ENCODE measurements around the gene UBE2A.

The UBE2A gene

DNA sequence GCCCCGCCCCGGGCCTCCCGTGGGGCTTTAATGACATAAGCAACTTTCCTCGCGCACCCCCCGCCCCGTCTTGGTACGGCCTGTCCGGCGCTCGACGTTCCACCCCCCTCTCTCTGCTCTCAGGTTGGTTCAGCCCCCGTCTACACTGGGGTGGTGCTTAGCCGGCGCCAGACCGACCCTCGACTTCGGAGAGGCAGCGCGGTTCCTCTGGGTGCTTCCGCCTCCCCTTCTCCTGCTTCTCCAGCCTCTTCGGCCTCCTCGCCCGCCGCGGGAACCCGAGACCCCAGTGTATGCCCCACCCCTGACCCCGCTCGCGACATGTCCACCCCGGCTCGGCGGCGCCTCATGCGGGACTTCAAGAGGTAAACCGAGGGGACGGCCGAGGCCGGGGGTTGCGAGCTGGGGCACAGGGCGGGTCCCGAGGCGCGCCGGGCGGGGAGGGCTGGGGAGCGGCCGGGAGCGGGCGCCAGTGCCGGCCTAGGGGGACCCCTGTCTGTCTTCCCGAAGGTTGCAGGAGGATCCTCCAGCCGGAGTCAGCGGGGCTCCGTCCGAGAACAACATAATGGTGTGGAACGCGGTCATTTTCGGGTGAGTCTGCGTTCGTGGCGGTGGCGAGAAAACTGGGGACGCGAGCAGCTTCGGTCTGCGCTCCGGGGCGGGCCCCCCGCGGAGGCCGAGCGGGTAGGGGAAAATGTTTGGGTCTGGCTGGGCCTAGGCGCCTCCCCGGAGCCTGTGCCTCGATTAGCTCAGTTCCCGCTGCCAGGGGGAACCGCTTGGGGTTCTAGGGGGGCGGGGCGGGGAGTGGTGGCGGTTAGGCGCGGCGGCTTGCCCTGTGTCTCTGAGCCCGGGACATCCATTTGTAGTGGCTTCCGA, at the start of gene UBE2A:
TSS of gene UBE2A (plus strand) at position 170 of the 873 bp plus-strand sequence. CDS start at position 319, 149 bp downstream.
- DNase-seq (ENCODE audit: low read depth) = peak; percentile 70

DNA sequence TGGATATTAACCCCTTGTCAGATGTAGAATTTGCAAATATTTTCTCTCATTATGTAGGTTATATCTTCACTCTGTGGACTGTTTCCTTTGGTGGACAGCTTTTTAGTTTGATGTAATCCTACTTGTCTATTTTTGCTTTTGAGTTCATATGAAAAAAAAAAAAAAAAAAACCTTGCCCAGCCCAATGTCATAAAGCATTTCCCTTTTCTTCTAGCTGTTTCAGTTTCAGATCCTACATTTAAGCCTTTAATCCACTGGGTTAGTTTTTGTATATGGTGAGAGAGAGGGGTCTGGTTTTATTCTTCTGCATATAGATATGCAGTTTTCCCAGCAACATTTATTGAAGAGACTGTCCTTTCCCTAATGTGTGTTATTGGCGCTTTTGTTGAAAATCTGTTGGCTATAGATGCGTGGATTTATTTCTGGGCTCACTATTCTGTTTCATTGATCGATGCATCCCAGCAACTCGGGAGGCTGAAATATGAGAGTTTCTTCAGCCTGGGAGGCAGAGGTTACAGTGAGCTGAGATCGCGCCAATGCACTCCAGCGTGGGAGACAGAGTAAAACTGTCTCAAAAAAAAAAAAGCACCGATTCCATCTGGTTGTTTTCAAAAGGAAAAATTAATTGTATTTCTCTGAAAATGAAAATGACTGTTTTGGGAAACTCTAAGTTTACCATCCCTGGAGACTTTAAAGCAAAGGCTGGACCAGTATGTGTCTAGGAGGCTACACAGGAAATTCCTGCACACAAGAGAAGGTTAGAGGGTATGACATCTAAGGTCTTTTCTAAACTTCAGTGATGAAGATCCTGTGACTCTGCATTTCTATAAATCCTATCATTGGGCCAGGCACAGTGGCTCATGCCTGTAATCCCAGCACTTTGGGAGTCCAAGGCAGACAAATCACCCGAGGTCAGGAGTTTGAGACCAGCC, 44.8 kb upstream of the UBE2A start:
- no peak for DNase-seq (ENCODE audit: low read depth)

DNA sequence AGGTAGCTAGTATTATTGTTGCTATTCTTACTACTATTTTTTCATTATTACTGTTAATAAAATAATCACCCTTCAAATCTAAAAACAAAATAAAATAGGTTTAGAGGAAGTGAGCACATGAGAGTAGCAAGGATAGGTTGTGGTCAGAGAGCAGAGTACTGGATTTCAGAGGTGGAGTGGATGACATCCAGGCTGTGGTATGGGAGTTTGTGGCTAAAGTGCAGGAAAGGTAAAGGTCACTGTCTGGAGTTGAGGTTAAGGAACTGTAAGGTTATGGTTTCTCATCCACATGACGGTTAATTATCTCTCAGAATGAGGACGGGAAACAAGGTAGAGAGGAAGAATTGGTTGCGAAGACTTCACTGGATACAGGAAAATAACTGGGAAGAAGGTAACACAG, 36.9 kb upstream of the UBE2A start:
- DNase-seq (ENCODE audit: low read depth) = no peak

- no peak for DNase-seq (ENCODE audit: low read depth)
Observed at GRCh38 chrX:119539872-119540271, 34.5 kb upstream of the UBE2A start.

GRCh38 chrX:119541188-119541587, 33.2 kb upstream of the UBE2A start:
- no peak for DNase-seq (ENCODE audit: low read depth)

DNA sequence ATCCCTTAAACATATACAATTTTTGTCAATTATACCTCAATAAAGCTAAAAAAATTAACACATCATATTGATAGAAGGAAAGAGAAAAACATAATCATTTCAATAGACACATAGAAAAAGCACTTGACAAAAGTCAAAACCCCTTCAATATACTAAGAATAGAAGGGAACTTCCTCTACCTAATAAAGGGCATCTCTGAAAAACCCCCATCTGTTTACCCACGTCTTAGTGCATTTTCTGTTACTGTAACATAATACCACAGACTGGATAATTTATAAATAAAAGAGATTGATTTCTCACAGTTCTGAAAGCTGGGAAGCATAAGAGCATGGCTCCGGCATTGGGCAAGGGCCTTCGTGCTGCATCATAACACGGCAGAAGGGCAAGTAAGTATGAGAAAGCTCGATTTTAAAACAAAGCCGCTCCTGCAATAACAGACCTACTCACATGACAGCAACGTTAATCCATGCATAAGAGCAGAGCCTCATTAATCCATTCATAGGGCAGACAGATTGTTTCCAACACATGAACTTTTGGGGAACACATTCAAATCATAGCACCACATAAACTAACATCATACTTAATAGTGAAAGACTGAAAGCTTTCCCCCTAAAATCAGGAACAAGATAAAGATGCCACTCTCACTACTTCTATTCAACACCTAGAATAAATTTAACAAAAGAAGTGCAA, 24.9 kb upstream of the UBE2A start:
- DNase-seq (ENCODE audit: low read depth) = no peak

DNA sequence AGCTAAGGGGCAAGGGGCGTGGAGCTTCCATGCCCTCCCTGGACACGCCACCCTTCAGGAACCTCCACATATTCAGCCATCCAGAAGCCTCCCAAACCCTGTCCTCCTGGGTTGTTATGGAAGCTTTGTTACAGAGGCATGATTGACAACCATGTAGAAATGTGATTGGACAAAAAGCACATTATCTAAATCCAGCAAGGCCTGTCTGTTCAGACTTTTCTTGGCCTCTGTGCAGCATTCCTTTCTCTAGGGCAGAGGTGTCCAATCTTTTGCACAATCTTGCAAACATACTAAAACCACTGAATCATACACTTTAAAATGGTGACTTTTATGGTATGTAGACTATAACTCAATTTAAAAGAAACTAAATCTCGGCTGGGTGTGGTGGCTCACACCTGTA, 21.9 kb upstream of the UBE2A start:
- no peak for DNase-seq (ENCODE audit: low read depth)

DNA sequence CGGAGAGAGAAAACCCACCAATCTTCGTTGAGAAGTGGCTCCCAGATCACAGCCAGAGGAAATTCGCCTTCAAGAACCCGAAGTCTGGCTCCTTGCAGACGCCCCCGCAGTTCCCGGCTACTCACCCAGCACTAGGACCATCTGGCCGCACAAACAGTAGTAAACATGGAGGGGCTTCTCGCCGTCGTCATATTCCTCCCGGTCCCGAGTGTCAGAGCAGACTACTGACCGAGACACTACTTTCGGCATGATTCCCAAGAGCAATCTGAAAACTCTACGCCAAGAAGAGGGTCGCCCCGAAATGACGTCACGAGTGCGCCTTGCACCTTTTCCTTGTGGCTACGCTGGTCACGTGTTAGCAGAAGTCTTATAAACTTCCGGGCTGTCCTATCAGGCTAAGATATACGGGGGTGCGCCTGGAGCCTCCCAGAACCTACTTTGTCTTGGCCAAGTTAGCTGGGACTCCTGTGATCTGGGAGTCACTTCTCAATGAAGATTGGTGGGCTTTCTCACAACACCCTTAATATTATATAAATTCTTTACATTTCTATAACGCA, 9.2 kb upstream of the UBE2A start, which contains the start of gene STEEP1:
TSS of gene STEEP1 (minus strand) at position 303 of the 557 bp plus-strand sequence. CDS start at position 249, 54 bp downstream.
- peak; percentile 76 for DNase-seq (ENCODE audit: low read depth)

DNA sequence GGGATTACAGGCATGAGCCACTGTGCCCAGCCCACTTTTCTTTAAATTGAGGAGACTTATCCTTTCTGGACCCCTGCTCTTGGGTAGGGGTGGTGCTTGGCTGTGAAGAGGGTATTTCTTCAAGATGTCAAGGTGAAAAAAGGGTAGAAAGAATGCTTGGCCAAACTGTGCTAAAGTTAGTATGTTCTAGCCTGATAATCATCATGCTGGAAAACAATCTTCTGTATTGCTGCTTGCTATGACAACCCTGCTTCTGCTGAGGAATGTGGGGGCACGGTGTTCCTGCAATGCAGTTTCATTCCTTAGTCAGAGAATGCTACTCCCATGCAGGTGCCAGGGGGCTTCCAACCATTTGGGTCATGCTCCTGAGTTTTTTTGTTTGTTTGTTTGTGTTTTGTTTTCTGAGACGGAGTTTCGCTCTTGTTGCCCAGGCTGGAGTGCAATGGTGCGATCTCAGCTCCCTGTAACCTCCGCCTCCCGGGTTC, 4.0 kb upstream of the UBE2A start:
- no peak for DNase-seq (ENCODE audit: low read depth)

GRCh38 chrX:119573222-119573621, 1.1 kb upstream of the UBE2A start:
- no peak for DNase-seq (ENCODE audit: low read depth)

- DNase-seq (ENCODE audit: low read depth) = no peak
Observed at GRCh38 chrX:119573840-119574393, 446 bp upstream of the UBE2A start.

DNA sequence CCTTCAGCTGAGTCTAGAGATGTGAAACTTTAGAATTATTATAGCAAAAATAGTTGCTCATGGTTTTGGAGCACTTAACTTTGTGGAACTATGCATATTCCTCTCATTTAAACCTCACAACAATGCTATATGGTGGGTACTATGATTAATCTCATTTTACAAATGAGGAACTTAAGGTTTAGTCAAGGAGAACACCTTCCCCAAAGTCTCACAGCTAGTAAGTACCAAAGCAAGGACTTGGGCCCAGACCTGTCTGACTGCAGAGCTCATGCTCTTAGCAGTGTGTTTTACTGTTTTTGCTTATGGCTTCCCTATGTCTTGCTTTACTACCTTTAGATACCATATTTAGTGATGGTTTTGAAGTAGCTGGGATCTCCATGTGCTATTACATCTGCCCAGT, 5.1 kb downstream of the UBE2A start:
- no peak for DNase-seq (ENCODE audit: low read depth)

DNA sequence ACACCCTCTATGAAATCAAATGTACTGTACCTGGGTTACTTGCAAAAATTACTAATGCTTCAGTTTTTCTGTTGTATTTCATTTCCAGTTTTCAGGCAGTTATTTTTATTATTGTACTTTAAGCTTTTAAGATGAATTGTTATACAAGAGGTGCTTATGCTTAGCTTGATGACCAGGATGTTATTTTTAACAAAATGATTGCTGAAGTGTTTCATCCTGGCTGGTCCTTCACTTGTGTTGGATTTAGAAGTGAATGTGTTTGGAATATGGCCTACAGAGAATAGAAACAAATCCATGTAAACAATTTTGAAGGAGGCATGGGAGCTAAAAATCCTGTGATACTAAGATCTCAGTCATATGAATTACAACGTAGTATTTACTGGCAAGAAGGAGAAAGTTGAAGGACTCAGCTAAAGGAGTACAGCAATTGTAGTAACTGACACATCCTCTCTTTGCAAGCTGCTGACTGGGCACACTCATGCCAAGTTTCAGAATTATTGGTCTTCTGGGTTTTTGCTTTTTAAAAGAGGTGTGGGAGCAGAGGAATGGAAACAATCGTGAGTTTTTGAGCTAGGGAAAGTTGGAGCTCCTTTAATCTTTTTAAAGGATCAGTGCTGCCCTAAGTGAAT, 9.2 kb downstream of the UBE2A start:
- DNase-seq (ENCODE audit: low read depth) = no peak

- no peak for DNase-seq (ENCODE audit: low read depth)
Observed at GRCh38 chrX:119589810-119590209, 15.4 kb downstream of the UBE2A start.

DNA sequence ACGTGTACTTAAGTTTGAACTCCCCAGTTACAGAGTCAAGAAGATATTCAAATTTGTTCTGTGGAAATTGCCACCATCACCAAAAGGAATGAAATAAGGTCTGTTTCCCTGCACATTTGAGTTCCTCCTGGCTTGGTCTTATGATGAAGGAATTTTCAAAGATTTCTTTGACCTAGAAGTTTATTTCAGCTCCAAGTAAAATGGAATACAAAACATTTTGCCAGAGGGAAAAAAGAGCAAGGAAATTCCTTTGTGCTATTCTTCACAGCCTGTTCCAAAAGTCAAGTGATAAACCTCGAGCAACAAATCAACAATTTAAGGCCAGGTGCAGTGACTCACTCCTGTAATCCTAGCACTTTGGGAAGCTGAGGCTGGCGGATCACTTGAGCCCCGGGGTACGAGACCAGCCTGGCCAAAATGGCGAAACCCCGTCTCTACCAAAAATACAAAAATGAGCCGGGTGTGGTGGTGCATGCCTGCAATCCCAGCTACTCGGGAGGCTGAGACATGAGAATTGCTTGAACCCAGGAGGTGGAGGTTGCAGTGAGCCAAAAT, 28.4 kb downstream of the UBE2A start:
- DNase-seq (ENCODE audit: low read depth) = no peak

- no peak for DNase-seq (ENCODE audit: low read depth)
Observed at GRCh38 chrX:119604766-119605463, 30.6 kb downstream of the UBE2A start.

DNA sequence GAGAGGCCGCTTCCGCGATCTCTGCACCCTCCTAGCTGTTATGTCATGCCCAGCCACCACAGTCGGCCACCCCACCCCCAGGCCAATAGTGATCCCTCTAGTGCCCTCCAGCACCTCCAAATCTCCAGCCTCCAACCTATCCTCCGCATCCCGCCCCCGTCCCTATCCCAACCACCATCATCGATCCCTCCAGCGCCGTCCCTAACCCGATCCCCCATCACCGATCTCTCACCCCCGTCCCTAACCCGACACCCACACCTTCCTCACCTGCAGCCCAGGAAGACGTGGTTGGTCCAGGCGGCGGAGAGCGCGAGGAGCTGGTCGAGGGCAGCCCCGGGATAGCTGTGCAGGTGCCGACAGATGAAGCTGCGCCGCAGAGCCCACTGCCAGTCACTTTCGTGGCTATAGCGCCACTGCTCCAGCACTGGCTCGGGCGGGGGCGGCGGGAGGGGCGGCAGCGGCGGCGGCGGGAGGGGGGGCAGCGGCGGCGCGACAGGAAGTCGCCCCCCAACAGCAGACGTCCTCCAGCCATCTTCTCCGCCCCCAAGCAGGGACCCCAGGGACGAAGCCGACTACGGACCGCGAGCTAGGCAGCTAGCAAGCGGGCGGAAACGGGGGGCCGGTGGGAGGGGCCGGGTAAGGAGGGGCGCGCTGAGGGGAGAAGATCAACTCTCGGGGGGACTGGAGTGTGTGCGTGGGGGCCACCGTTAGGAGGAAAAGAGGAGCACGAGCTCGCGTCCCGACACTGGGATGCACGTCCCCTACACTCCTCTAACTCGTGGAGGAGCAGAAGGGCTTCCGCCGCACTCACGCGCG, 31.3 kb downstream of the UBE2A start:
- DNase-seq (ENCODE audit: low read depth) = peak; percentile 7

DNA sequence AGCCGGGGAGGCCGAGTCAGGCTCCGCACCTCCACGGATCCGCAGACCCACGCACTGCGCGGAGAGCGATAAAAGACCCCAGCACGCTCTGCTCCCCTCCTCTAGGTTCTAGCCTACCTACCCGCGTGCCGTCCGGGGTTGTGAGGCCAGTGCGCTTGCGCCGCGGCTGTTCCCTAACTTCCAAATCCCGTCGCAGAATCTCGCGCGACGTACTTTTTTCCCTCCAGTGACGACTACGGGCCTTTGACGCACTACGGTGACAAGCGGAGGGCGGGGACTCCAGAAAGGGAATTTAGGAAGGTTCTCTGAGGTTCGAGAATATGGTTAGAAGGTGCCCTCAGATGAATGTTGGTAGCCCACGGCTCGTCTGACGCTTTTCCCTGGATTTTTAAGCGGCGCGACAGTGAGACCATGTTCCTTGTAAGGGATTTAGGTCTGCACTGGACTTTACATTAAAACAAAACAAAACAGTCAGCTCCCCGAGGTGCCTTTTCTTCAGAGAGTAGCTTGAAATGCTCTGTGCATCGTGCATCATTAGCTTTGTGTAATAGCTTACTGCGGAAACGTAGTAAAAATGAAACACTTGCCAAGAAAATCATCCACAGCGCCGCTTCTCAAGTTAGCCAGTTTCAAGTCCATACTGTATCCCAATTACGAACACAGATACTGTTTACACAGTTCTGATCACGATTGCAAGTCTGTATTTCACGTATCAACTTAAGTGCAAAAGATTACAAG, 32.1 kb downstream of the UBE2A start, which contains the start of gene NKRF:
TSS of gene NKRF (minus strand) at position 145 of the 738 bp plus-strand sequence.
- peak; percentile 73 for DNase-seq (ENCODE audit: low read depth)

Data from stimulated activated CD8-positive, alpha-beta memory T cell treated with anti-CD3 and anti-CD28 coated beads, Interleukin-15, amount 100 ng/mL, for 1 hour (primary cell).